ENCODE results near the gene ZBTB16.
"Not testable (repeated sequence)": the region's sequence is repeated elsewhere in the genome, so short reads cannot be mapped to it uniquely, and the experiment has no call there.

ZBTB16 gene

DNA sequence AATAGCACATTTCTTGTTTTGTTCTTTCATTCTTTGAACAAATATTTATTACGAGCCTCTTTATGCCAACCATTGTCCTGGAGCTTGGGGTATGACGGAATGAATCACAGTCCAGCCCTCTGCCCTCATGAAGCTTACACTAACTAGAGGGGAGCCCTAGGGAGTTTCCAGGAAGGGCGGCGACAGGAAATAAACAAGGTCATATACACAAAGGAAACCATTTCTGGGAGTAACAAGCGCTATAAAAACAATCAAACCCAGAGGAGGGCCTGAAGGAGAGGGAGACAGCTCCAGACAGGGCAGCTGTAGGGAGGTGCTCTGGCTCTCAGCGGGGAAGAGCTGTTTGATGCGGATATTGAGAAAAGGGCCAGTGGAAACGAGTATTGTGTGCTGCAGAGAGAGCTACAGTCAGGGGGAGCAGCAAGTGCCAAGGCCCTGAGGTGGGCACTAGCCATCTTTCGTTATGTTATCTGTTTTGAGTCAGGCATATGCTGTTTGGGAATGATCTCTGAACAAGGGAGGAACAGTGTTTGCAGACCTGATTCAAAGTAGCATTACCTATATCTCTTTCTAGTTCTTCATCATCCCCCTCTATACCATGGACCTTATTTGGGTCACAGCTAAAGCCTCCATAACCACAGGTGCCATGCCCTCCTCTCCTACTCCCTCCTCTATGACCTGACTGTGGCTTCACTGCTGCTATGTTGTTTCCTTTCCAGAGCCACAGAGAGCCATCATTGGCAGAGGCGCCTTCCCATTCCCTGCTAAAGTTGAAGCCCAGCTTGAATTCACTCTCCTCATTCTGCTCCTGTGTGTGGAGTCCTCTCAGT lies 15.3 kb upstream of the ZBTB16 start:
- no peak for DNase-seq

DNA sequence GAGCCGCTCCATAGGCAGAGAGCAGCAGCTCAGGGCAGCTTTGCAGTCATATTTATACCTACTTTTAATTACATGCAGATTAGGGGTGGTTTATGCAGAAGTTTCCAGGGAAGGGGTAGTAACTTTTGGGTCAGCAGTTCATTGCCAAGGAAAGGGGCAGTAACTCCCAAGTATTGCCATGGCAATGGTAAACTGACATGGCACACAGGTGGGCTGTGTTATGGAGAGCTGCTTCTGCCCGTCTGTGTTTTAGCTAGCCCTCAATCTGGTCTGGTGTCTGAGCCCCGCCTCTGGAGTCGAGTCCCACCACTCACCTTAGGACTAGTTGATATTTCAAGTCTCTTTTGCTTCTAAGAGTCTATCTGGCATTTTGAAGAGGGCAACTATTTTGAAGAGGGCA lies 12.2 kb upstream of the ZBTB16 start:
- no peak for DNase-seq

DNA sequence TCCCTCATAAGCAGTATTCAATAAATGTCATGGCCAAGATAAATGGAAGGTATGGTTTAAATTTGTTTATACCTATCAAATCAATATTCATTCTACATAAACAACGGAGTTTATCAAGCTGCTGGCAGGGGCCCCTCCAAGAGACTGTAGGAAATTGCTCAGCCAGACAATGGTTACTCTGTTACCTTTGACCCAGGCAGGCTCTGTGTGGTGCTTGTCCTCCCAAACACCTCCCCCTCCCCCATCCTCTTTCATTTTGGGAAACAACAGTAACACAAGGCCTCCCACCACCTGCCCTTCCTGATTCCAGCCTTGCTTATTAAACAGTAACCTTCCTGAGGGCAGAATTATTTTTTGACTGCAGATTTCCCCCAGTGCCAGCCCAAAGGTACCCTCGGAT lies 10.5 kb upstream of the ZBTB16 start:
- DNase-seq, result no peak

DNA sequence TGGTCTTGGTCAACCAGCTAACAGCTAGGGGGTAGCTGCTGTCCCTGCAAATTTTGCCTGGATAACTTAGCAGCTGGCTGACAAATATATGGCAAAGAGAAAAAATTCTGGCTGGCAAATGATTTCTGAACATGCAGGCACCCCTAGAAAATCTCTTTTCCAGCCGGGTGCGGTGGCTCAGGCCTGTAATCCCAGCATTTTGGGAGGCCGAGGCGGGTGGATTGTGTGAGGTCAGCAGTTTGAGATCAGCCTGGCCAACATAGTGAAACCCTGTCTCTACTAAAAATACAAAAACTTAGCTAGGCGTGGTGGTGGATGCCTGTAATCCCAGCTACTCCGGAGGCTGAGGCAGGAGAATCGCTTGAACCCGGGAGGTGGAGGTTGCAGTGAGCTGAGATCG lies 9.7 kb upstream of the ZBTB16 start:
- not testable (repeated sequence) for DNase-seq

DNA sequence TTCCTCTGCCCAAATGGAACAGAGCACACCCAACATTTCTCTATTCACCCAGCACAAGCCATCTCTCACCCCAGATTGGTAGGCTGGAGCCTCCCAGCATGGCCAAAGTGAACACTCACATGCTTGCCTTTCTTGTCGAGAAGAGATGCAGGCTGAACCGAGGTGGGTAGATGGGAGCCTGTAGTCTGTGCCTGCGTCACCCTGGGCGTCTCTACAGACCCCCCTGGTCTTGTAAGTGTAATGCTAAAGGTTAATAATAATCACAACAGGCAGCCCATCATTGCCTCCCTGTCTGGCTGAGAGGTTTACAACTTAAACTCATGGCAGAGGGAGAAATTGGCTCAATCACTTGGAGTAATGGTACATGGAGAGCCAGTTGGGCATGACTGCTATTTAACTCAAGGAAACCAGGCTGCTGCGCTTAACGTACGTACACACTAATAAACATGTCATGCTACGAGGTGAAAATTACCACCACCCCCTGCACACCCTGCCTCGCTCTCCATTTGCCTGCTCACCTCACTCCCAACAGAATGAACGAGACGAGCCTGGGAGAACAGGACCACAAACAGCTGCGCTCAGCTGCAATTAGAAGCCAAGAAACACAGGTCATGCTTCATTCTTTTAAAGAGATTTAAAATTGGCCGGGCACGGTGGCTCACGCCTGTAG lies 9.1 kb upstream of the ZBTB16 start:
- DNase-seq, result no peak

DNA sequence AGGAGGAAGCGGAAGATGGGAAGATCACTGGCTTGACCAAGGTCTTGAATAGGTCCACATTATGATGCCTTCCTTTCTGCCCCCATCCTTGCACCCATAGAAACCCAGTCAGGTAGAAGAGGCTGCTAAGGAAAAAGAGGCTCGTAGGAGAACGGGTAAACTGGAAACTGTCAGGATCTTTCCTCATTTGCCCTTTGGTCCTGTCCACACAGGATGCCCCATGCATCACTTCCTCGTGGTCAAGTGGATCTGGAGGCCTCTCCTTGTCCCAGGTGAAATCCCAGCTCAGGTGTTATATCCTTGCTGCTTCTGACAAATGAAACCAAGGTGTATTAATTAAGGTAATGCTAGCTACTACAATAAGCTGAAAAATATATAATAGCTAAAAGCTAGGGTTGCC lies 8.0 kb upstream of the ZBTB16 start:
- DNase-seq, result no peak

DNA sequence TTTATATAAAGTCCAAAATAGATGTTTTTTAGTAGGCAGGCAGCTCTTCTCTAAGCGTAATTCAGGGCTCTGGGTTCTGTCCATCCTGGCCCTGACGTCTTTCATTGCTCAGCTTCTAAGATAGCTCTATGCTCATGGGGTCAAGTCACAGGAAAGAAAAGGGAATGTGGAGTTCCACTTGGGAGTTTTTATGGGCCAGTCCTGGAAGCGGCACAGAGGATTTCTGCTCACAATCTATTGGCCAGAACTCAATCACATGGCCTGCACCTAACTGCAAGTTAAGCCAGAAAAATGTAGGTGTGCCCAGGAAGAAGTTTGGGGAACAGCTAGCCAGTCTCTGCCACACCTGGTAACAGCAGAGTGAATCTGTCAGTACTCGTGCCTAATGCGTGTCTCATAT lies 7.4 kb upstream of the ZBTB16 start:
- DNase-seq, result no peak

DNA sequence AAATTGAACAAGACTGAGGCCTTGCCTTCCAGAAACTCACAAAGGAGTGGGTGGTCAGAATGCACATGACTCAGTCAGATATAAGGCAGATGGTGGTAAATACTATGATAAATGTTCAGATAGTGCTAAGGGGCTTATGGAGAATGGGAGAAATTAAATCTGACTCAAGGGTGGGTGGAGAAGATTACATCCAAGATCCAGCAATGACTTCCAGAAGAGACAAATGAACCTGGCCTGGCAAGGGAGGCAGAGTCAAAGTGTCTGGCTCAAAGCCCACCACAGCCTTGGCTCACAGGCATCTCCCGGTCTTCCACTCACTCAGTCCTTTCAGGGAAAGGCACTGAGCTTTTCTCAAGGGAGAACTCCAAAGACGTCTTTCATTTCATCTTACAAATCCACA lies 6.1 kb upstream of the ZBTB16 start:
- DNase-seq, result no peak

DNA sequence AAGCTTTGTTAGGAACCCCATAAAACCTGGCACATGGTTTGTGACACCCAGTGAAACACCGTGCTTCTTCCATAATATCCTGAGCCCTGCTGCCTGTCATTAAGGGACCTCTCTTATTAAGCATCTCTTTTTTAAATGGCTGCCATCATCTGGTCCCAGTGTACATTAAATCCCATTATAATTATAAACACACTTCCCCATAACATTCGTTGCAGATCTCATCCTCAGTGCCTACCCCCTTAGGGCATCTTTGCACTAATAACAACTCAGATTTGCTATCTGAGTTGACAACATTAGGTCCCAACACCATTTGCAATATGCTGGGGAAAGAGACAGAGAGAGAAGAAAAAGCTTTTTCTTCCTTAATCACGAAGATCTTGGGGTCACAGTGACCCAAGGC lies 4.7 kb upstream of the ZBTB16 start:
- DNase-seq, result no peak

DNA sequence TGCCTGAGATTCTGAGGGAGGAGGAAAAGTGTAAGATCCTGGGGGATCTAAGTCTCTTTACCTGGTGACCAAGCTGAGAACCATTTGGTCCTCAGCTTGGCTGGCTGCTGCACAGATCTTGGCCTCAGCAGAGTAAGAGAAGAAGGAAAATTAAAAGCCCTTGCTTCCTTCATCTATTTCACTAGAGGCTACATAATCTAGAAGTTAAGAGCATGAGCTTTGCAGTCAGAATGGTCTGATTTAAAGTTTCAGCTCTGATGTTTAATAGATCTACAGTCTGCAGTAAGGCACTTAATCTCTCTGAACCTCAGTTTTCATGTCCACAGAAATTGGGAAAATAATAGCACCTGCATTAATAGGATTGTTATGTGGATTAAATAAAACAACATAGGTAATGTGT lies 3.1 kb upstream of the ZBTB16 start:
- no peak for DNase-seq

DNA sequence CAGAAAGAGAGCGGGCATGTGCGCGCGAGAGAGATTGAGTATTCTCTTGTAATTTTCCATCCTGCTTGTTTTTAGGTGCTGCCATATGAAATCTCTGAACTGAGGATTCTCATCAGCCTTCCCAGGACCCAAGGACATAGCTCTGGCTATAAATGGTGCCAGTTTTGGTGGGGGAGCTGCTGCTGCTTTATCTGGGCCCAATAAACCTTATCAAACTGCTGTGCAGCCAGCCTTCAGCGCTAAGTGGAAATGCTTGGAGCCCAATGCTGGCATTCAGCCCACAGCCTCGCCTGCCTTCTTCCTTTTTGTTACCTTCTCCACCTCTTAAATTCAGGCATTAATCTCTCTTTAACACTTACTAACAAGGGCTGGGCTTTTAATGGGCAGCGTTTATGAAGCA lies 2.4 kb upstream of the ZBTB16 start:
- DNase-seq, result peak; percentile 42

DNA sequence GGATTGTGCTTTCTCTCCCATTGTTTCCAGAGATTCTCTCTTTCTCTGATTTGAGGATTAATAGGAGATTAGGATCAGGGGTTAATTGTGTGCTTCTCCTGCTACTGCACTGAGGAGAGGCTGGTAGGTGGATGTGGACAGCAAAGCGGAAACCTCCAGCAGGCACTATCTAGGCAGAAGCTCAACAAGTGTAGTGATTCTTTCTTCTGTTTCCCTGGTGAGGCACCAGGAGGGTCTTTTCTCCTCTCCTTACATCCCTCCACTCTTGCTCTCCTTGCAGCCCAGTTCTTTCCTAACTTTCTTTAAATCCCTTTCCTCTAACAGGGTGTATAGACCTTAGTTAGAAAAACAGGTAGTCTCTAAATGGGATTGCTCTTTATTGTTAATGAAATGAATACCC lies 1.9 kb upstream of the ZBTB16 start:
- no peak for DNase-seq

DNA sequence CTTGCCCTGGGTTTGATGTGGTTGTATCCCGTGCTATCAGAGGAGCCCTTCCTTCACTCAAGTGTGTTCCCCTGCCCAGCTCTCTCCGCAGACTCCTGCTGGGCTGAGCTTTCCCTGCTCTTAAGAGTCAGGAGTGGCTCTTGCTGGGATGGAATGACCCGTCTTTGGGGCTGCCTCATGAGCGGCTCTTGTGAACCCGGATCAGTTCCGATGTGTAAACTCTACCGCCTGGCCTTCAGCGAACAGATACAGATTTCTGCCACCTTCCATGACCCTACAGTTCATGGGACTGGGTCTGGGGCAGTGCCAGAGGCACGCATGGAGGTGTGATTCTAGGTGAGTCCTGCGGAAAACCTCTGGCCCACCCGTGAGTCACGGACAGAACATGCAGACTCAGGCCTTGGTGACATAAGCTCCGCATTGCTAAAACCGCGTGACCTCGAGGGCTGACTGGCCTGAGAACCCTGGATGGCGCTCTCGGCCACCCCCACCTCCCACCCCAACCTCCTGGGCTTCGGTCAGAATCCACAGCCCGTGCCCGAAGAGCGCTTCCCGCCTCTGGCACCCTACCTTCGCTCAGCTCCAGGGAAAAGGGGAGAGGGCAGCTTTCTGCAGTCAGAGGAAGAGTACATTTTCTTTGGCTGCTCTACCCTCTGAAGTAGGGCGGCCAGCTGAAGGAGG lies 1.3 kb upstream of the ZBTB16 start:
- DNase-seq, result no peak

DNA sequence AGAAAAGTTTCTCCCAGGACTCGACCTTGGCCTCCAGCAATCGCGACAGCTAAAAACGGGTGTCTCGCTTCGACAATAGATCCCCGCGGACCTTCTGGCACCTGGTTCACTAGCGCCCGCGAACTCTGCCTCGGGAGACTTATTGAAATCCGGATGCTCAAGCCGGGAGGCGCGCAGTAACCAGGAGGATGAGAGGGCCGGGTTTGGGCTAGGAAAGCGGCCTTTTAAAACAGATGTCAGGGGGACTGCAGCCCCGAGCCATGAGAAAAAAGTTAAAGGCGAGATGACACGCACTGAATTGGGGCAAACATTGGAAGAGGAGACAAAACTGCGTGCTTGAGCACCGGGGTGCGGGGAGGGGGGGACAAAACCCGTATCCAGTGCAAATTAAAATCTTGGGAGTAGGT lies 637 bp upstream of the ZBTB16 start:
- no peak for DNase-seq

DNA sequence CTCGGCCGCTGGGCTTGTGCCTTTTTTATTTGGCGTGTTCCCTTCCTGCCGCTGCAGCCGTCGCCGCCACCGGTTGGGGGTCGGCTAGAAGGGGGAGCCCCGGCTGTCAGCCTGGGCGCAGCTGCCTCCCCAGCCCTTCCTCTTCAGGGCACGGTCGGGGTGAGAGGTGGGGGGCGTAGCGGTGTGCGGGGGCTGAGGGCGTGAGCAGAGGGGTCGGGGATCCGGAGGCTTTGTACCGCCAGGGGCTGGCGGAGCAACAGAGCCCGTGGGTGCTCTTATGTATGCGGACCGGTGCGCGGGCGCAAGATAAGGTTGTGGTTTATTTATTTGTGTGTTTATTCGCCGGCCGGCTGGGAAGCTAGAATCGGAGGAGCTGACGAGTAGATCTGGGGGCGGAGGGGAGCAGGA lies 477 bp downstream of the ZBTB16 start:
- no peak for DNase-seq

DNA sequence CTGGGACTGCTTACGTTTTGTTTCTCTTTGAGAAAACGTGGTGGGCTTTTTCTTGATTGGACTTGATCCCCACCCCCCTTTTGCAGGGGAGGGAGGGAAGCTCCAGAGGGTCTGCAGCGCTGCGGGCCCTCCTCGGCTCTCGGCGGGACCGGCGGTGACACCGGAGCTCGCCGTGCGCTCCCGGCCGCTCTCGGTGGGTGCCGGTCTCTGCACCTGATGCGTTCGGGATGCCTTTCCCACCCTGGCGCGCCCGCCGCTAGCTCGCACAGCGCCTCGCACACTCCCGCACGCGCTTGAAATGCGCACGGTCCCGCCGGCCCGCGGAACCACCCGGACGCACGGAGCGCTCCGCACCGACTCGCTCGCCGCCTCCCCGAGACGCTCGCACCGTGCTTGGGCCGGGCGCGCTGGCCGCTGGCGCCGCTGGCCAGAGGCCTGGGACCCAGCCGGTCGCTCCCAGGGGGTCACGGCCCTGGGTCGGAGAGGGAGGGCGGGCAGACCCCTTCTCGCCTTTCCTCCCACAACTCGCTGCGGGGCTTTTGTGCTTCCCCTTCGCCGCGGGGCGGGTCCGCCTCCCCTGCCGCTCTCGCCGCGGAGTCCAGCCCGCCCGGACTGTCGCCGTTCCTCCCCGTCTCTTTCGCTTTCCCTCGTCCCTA lies 1.0 kb downstream of the ZBTB16 start:
- no peak for DNase-seq

DNA sequence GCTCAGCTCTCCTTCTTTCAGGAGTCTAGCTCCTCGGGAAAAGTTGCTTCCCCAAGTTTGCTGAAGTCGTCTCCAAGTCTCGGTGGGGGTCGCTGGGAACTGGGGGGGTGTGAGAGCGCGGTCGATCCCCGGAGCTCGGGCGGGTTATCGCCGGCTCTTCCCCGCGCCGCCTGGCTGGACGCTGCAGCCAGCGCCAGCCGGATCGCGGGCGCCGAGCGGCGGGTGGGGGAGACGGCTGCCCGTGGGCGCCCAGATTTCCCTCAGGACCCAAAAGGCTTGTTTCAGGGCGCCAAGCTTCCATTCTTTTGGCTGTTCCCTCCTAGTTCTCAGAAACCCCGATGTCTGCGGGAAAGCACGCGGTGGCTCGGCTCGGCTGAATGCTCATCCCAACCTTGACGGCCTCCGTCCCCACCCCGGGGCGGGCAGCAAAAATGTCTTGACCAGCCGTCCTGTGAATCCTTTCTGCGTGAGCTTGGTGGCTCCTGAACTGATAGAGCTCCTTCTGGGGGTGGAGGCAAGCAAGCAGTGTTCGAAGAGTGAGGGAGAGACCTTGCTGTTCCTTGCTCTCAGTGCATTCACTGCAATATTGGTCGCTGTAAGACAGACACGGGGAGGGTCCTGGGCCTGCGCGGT lies 1.7 kb downstream of the ZBTB16 start:
- no peak for DNase-seq

DNA sequence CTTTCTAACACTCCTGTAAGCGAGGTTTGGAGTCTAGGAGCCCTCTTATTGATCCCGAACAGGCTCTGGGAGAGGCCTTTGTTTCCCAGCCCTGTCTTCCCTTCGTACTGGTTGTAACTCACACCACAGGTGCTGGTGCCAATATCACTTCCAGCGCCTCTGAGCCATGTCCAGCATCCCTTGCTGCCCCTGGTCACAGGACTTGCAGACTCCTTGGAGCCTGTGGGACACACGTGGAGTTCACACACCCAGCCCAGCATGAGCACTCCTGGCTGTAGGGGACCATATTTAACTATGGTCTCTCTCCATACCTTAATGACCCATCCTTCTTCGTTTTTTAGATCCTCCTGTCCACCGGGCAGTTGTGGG lies 2.2 kb downstream of the ZBTB16 start:
- DNase-seq, result no peak

DNA sequence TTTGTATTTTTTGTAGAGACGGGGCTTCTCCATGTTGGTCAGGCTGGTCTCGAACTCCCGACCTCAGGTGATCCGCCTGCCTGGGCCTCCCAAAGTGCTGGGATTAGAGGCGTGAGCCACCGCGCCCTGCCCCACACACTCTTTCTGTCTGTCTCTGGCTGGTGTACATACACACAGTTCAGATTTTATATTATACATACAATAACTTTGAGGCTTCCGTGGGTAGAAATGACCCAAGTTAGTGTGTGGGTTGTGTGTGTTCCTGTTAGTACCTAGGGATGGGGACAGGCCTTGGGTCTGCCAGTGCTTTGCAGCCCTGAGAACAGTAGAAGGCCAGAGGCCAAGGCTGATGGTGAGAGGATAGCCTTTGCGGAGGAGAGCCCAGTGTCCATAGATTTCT lies 2.8 kb downstream of the ZBTB16 start:
- no peak for DNase-seq

DNA sequence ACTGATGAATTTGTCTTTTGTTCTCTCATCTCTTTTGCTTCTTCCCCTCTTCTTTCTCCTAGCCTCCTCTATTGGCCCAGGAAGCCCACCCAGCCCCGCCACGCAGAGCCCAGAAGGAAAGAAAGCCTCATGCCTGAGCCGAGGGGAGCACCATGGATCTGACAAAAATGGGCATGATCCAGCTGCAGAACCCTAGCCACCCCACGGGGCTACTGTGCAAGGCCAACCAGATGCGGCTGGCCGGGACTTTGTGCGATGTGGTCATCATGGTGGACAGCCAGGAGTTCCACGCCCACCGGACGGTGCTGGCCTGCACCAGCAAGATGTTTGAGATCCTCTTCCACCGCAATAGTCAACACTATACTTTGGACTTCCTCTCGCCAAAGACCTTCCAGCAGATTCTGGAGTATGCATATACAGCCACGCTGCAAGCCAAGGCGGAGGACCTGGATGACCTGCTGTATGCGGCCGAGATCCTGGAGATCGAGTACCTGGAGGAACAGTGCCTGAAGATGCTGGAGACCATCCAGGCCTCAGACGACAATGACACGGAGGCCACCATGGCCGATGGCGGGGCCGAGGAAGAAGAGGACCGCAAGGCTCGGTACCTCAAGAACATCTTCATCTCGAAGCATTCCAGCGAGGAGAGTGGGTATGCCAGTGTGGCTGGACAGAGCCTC lies 3.8 kb downstream of the ZBTB16 start:
- no peak for DNase-seq

DNA sequence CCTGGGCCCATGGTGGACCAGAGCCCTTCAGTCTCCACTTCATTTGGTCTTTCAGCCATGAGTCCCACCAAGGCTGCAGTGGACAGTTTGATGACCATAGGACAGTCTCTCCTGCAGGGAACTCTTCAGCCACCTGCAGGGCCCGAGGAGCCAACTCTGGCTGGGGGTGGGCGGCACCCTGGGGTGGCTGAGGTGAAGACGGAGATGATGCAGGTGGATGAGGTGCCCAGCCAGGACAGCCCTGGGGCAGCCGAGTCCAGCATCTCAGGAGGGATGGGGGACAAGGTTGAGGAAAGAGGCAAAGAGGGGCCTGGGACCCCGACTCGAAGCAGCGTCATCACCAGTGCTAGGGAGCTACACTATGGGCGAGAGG lies 4.3 kb downstream of the ZBTB16 start:
- DNase-seq, result no peak

DNA sequence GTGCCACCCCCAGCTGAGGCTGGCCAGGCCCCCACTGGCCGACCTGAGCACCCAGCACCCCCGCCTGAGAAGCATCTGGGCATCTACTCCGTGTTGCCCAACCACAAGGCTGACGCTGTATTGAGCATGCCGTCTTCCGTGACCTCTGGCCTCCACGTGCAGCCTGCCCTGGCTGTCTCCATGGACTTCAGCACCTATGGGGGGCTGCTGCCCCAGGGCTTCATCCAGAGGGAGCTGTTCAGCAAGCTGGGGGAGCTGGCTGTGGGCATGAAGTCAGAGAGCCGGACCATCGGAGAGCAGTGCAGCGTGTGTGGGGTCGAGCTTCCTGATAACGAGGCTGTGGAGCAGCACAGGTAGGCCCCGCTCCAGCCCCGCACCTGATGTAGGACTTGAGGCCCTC lies 4.7 kb downstream of the ZBTB16 start:
- DNase-seq, result no peak

DNA sequence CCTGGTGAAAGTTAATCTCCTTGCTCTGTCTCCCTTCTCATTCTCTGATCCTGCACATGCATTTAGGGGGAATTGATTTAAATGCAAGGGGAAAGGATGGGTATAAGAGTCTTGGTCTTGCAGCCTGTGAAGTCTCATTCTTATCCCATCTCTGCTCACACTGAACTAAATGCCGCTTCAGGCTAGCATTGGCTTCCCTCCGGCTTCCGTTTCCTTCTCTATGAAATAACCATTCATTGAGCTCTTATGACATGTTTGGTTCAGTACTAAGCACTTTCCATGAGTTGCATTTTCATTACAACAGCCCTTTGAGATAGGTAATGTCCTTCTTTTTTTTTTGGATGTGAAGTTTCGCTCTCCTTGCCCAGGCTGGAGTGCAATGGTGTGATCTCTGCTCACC lies 5.6 kb downstream of the ZBTB16 start:
- no peak for DNase-seq

All from DMS79 (cell line).